Cardiac fibroblast (primary cell): Measurements from ENCODE around the gene CHIT1.

ENCODE experiments used
- DNase-seq, 2 donors: peaks; one replicate each; pipeline versions ENCODE4 v3.0.0 to v3.0.0-alpha.2; 2010; ENCODE audit warnings: low read depth in 2 of 2
- H3K4me3 ChIP-seq, 2 donors: replicated peaks in 1 of 2; 1 replicate in 1 of 2; 2 replicates in 1 of 2; pipeline ENCODE4 v1.5.1; 2011; ENCODE audit warnings: low read depth in 2 of 2, low read length in 2 of 2, mild to moderate bottlenecking in 2 of 2, moderate library complexity in 1 of 2
- TF ChIP-seq, protein P1 (sequence below): IDR thresholded peaks from one replicate; pipeline ENCODE4 v1.5.1; 2011; ENCODE audit warnings: low read depth, mild to moderate bottlenecking, low read length, inconsistent platforms

CHIT1 gene

DNA sequence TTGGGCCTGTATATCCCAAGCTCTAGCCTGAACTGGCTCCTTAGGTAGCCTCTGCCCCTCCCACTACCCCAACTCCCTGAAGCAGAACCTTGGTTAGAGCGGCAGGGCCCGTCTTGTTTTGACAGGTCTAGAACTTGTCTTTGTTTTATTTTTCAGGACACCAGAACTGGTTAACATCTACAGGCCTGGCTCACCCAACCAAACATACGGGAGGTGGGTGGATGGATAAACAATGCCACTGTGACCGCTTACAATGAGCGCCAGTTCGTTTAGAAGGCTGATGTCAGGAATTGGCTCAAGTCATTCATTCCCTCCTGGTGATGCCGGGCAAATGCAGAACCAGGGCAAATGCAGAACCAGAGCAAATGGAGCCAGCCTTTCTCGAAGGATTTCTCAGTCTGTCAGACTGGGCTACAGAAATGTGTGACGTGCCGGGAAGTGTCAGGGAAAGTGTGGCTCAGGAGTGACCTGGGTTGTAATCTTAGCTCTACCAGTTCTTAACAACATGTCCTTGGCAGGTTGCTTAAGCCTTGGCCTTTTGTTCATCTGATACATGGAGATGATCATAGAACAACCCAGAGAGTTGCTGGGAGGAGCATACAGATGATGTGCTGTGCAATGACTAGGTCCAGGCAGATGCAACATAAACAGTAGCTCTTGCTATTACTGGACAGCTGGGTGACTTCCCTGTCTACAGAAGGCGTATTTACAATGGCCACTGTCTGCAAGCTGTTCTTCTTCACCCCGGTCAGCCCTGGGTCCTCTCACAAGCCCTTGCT lies 45.3 kb upstream of the CHIT1 start:
- TF ChIP-seq, protein P1, sequence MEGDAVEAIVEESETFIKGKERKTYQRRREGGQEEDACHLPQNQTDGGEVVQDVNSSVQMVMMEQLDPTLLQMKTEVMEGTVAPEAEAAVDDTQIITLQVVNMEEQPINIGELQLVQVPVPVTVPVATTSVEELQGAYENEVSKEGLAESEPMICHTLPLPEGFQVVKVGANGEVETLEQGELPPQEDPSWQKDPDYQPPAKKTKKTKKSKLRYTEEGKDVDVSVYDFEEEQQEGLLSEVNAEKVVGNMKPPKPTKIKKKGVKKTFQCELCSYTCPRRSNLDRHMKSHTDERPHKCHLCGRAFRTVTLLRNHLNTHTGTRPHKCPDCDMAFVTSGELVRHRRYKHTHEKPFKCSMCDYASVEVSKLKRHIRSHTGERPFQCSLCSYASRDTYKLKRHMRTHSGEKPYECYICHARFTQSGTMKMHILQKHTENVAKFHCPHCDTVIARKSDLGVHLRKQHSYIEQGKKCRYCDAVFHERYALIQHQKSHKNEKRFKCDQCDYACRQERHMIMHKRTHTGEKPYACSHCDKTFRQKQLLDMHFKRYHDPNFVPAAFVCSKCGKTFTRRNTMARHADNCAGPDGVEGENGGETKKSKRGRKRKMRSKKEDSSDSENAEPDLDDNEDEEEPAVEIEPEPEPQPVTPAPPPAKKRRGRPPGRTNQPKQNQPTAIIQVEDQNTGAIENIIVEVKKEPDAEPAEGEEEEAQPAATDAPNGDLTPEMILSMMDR: no peak
- H3K4me3 ChIP-seq: no peak overlapping the region
- peak in 1 of 2 donors; percentile 40 for DNase-seq

DNA sequence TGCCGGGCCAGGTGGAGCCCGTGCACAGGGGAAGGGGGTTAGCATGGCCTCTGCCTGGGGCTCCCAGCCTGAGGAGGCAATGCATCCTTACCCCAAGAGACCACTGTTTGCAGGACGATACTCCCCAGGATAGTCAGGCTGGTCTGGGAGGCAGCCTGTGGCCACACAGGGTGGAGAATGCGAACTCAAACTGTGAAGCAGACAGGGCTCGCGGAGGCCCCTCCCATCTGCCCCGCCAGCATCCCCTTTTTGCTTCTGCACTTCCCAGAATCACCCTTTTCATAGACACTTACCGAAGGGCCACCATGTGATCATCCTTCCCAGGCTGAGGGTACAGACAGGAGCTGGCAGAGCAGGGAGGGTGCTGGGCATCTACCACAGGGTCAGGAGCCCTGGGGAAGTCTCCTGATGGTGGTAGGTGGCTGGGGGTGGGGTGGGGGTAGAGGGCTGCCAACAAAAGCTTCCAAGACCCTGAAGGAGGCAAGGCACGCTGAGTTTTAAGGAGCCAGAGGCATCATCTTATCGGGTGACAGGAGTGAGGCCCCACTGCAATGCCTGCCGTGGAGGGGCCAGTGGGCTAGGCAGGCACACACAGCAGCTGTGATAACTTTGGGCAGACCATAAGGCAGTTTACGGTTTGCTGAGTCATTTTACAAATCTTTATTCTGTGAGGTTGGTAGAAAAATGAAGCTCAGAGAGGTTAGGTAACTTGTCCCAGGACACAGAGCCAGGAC lies 44.6 kb upstream of the CHIT1 start:
- no peak overlapping the region for H3K4me3 ChIP-seq
- DNase-seq: no peak
- TF ChIP-seq, protein P1: no peak

DNA sequence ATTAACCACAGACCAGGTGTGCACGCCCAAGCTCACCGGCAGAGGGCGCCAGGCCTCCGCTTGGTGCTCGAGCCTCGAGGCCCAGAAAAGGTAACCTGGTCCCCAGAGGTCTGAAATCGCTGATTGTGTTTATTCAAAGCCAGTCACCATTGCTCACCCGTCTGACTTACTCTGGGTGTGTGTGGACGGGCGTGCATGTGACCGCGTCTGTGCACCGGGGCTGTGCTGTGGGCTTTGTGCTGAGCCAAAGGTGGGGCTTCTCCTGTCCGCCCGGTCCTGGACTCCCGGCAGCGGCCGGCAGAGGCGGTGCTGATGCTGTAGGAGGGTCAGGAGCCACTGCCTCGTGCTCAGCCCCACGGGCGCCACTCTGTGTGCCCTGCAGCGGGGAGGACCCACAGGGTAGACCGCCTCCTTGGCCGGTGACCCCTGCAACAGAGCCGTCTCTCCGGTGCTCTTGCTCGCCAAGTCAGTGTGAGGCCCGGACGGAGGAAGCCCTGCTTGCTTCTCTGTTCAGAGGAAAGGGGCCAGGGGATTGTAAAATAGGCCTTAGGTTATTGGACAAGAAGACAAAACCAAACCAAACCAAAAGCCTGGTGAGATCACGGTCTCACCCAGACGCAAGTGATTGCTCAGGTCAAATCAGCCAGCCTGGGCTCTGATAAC lies 43.9 kb upstream of the CHIT1 start:
- TF ChIP-seq, protein P1: peak; percentile 91
- DNase-seq: peak; percentile 80 to 90
- H3K4me3 ChIP-seq: no peak overlapping the region

DNA sequence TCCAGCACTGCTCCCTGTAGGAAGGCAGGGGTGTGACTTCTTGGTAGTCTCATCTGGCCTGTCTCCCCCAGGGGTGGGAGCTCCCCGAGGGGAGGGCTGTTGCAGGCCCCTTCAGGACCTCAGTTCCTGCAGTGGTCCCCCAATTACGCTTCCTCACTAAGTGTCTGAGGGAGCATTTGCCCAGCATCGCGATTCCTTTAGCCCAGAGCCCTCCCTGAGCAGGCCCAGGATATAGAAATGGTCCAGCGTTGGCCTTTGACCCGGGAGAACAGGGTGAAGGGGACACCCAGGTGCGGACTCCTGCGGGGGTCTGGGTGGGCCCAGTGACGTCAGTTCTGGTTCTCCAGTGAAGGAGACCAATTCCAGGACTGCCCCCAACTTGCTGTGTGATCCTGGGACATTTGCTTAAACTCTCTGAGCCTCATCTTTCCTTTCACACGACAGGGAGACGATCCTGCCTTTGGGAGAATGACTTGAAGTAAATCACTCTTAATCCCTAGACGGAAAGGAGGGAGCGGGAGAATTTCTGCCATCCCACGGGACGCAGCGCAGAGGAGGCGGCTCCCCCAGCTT lies 43.2 kb upstream of the CHIT1 start:
- TF ChIP-seq, protein P1: no peak
- H3K4me3 ChIP-seq: no peak overlapping the region
- no peak for DNase-seq

DNA sequence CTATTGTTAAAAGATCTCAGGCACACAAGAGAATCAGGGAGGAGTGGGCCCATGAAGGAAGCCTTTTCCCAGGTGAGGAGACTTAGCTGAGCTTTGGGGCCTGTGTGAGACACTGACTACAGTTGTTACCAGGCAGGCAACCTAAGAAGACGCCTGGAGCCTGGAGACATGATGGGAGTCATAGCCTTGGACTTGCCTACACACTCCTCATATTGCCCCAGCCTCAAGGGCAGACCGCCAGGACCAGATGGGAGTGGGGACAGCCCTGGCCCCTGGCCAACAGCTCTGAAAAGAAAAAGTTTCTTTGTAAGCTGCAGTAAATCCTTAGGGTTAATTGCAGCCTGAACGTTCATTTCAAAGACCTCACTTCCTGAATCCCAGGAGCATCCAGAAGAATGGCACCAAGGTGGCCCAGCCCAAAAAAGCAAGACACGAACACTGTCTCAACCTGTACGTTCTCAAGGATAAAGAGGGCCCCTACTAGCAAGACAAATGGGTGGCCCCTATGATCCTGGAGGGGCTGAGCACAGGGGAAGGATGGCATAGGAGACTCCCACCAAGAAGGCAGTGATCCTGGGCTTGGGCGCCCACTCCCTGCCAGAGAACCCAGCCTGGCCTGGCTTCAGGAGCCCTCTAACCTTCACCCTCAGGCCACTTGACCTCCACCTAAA lies 42.6 kb upstream of the CHIT1 start:
- H3K4me3 ChIP-seq: no peak overlapping the region
- TF ChIP-seq, protein P1: no peak
- peak in 1 of 2 donors; percentile 29 for DNase-seq
